ENCODE data around the gene AK4.
"Not testable (repeated sequence)": the region's sequence is repeated elsewhere in the genome, so short reads cannot be mapped to it uniquely, and the experiment has no call there.

Gene AK4

GRCh38 chr1:65150583-65151263, 2.7 kb downstream of the AK4 start:
- no peak for DNase-seq (ENCODE audit: low spot score)

DNA sequence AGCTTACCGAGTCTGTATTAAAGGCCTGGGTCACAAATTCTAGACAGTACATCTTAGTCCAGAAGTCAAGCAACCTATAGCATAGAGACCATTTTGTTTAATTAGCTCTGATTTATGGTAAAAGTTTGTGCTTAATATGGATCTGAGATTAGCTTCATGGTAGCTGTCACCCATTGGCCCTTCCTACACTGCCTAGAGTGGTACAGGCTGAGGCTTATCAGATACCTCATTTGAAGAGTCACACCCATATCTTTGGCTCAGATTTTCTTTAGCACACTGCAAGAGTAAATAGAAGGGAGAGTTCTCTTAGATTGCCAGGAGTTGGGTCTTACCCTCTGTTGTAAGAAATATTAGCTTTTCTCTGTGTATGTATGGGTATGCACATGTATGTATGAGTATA, 3.6 kb downstream of the AK4 start:
- DNase-seq (ENCODE audit: low spot score) = no peak

DNA sequence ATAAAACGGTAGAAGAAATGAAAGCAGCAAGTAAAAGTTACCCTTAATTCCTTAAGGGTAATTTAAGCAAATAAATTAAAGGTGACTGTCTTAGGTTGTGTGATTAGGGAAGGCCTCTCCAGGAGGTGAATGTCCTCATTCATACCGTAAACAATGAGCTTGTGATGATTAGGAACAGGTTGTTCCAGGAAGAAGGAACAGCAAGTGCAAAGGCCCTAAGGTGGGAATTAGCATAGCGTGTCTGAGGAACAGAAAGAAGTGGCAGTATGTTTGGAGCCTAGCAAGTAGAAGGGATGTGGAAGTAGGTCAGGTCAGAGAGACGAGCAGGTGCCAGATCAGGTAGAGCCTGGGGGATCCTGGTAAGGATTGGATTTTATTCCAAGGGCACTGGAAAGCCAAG, 5.6 kb downstream of the AK4 start:
- no peak for DNase-seq (ENCODE audit: low spot score)

DNA sequence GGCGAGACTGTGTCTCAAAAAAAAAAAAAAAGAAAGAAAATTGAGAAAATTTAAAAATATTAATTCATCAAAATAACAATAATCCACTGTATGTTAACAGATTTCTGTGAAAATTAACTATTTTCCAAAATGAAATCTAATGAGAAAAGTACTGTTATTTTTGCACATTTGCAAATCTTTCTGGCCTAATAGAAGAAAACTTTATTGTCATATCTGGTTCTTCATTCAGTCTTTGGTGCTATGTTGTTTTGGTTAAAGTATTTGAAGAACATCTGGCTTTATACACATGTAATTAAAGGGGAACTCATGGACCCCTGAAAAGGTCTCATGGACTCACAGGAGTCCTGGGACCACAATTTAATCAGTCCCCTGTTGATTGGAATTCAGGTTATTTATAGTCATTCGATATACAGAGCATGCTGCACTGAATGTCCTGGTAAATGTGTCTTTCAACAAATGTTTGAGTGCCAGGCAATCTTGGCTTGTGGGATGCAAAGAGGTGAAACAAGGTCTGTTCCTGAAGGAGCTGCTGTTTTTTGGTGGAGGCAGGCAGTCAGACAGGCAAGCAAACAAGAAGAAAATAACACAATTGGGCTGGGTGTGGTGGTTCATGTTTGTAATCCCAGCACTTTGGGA, 9.0 kb downstream of the AK4 start:
- no peak for DNase-seq (ENCODE audit: low spot score)

GRCh38 chr1:65157546-65157941, 9.5 kb downstream of the AK4 start:
- DNase-seq (ENCODE audit: low spot score) = no peak

DNA sequence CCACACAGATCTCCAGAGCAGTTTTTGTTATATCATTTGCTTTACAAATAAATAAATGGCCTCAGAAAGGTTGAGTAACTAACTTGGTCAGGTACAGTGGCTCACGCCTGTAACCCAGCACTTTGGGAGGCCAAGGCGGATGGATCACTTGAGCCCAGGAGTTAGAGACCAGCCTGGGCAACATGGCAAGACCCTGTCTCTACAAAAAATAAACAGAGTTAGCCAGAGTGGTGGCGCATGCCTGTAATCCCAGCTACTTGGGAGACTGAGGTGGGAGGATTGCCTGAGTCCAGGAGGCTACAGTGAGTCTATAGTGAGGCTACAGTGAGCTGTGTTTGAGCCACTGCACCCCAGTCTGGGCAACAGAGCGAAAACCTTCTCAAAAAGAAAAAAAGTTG, 11.3 kb downstream of the AK4 start:
- not testable (repeated sequence) for DNase-seq (ENCODE audit: low spot score)

- DNase-seq (ENCODE audit: low spot score) = no peak
Measured at GRCh38 chr1:65159801-65160523, 12.0 kb downstream of the AK4 start.

DNA sequence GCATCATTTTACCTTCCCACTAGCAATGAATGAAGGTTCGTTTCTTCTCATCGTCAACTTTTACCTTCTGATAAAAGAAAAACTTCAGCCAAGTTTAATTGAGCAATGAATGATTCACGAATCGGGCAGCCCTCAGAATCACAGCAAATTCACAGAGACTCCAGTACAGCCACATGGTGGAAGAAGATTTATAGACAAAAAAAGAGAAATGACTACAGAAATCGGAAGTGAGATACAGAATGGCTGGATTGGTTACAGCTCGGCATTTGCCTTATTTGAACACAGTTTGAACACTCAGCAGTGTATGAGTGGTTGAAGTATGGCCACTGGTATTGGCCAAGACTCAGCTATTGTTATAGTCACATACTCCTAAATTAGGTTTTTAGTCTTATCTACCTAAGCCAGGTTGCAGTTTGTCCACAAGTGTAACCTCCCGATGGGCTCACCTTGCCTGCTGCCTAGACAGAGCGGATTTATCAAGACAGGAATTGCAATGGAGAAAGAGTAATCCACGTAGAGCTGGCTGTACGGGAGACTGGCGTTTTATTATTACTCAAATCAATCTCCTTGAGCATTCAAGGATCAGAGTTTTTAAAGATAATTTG, 15.3 kb downstream of the AK4 start:
- DNase-seq (ENCODE audit: low spot score) = no peak

- DNase-seq (ENCODE audit: low spot score) = not testable (repeated sequence)
Measured at GRCh38 chr1:65164101-65164500, 16.1 kb downstream of the AK4 start.

- DNase-seq (ENCODE audit: low spot score) = no peak
Measured at GRCh38 chr1:65164633-65165032, 16.6 kb downstream of the AK4 start.

DNA sequence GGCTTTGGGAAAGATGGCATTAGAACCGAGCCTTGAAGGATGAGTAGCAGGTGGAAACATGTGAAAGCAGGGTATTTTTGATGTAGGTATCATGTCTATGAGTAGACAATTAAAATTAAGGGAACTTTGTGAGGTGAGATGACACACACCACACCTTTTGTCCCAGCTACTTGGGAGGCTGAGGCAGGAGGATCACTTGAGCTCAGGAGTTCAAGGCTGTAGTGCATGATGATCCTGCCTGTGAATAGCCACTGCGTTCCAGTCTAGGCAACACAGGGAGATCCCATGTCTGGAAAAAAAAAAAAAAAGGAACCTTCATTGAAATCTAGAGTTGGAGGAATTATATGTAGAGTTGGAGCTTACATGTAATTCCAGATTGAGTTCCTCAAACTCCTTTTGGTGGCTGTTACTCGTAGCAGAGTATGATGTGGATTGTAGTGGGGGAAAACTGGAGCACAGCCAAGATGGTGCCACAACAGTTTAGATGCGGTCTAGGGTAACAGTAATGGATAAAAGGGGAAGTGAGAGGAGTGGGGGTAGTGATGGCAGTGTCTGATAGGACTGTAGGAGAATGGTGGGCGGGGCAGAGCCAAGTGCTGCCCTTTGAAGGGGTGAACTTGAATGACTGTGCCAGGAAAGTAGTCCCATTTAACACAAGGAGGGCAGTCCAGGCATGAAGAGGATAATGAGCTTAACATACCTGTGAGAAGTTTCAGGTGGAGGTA, 17.4 kb downstream of the AK4 start:
- DNase-seq (ENCODE audit: low spot score) = no peak

- no peak for DNase-seq (ENCODE audit: low spot score)
Measured at GRCh38 chr1:65166572-65167305, 18.7 kb downstream of the AK4 start.

DNA sequence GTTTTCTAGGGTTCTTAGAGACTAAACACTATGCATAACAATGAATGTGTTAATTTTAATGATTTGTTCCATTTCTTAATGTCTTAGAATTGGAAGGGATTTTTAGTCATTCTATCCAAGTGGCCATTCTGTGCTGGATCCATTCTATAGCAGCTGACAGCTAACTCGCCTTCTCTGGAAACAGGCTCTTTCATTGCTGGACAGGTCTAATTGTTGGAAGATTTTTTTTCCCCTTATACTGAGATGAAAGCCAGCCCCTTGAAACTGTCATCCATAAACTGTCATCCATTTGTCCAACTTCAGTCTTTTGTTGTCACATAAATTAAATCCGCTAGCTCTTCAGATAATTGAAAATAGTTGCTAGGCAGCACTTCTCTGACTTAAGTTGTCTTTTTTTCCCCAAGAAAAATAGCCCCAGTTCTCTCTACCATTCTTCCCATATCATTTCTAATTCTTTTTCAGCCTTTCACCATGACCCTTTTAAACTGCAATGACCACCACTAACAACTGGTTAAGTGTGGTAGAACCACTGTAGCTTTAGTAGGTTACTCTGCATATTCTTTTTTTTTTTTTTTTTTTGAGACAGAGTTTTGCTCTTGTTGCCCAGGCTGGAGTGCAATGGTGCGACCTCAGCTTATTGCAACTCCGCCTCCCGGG, 19.7 kb downstream of the AK4 start:
- no peak for DNase-seq (ENCODE audit: low spot score)

DNA sequence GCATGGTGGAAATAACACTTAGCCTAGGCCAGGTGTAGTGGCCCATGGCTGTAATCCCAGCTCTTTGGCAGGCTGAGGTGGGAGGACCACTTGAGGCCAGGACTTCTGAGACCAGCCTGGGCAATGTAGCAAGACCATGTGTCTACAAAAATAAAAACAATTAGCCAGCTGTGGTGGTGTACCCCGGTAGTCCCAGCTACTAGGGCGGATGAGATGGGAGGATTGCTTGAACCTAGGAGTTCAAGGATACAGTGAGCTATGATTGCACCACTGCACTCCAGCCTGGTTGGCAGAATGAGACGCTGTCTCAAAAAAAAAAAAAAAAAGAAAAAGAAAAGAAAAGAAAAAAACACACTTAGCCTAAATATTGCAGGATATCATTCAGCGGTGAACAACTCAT, 20.9 kb downstream of the AK4 start:
- DNase-seq (ENCODE audit: low spot score) = no peak

GRCh38 chr1:65170511-65171142, 22.6 kb downstream of the AK4 start:
- DNase-seq (ENCODE audit: low spot score) = no peak

DNA sequence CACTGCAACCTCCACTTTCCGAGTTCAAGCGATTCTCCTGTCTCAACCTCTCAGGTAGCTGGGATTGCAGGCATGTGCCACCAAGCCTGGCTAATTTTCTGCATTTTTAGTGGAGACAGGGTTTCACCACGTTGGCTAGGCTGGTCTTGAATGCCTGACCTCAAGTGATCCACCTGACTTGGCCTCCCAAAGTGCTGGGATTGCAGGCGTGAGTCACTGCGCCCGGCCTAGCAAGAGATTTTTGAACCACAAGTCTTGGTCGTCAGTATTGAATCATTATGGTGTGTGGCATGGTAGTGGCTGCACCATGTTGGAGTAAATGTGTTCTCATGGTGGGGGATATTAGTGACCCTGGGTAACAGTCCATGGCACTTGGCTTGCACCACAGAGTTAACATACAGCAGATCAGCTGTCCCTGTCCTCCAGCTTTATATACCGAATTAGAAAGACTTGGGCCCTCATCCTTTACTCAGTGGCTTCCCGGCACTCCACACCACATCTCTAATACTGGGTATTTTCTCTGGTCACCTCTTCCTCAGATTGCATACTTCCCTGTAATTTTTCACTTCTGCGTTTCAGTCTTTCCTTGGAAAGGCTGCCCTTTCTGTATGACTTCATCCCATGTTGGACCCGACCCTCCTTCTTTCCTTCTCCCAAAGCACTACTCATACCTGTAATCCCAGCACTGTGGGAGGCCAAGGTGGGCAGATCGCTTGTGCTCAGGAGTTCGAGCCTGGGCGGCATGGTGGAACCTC, 25.1 kb downstream of the AK4 start:
- no peak for DNase-seq (ENCODE audit: low spot score)

- no peak for DNase-seq (ENCODE audit: low spot score)
Measured at GRCh38 chr1:65174585-65174984, 26.6 kb downstream of the AK4 start.

DNA sequence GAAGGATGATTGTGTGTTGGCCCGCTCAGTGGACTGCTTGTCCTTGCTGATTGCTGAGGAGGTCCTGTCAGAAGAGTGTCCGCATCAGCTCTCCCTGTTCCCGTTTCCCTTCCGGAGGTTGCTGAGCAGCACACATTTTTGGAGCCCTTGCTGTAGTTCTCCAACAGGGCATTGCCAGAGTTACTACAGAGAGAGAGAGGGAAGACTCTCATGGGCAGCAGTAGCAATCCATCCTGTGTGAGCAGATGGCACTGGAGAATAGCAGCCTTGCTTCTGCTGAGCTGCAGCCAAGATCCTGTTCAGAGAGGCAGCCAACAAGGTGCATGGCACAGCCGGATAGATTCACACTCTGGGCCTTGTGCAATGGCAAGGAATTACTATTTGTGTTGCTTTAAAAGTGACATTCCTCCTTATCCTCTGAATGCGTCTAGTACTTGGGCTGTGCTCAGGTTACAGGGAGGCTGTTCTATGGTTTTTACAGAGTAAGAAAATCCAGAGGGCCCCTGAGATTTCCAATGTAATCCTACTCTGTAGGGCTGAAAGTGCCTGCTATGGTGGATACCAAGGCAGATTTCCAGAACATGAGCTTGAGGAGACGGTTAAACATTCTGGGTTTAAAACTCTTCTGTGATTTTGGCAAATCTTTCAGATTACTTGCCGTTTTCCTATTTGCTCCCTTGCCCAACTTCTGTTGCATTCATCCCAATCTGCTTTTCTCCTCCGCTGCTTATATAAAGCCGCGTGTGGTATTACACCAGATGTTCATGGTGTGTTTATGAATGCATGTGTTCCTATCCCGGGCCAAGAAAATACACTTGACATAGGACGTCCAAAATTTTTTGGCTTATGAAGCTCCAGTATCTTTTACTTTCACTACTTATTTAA, 27.4 kb downstream of the AK4 start:
- DNase-seq (ENCODE audit: low spot score) = no peak

DNA sequence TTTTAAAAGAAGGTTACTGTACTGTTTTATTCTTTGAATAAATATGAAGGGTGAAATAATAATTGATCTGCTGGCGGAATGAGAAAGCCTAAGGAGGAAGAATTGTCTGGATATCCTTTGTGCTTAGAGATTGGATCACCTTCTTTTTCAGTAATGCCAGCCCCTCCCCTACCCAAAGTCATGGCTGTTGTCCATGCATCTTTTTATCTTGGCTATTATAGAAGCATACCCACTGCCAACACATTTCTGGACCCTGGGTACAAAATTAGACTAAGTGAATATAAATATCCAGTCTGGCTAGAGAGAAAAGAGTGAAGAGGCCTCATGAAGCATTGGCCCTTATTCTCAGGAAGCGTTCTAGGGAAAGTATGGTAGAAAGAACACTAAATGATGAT, 28.1 kb downstream of the AK4 start:
- DNase-seq (ENCODE audit: low spot score) = no peak
